Osteocyte (in vitro differentiated cells): ENCODE results near the gene SAP30L. TPM values are rescaled to one million over a fixed set of nuclear protein-coding genes. Genes with fewer than 3 reads are reported as not detected.
A peak's percentile ranks its signal among the peaks of the same experiment; 100 is the strongest.

Source experiments
- DNase-seq: peaks from one replicate; pipeline ENCODE4 v3.0.0; 2021; ENCODE audit warnings: mixed read lengths; ENCODE audit not compliant: unreplicated experiment; ENCODE audit errors: extremely low spot score
- H3K27ac Mint-ChIP-seq: one replicate; pipeline ENCODE4 v1.8.0; 2021; ENCODE audit warnings: mild to moderate bottlenecking, mixed read lengths; ENCODE audit not compliant: unreplicated experiment
- H3K27me3 Mint-ChIP-seq: one replicate; pipeline ENCODE4 v1.8.0; 2021; ENCODE audit warnings: mixed read lengths; ENCODE audit not compliant: unreplicated experiment
- H3K36me3 Mint-ChIP-seq: one replicate; pipeline ENCODE4 v1.8.0; 2021; ENCODE audit warnings: mixed read lengths; ENCODE audit not compliant: unreplicated experiment
- H3K4me1 Mint-ChIP-seq: one replicate; pipeline ENCODE4 v1.8.0; 2021; ENCODE audit warnings: mixed read lengths; ENCODE audit not compliant: unreplicated experiment
- H3K4me3 Mint-ChIP-seq: one replicate; pipeline ENCODE4 v1.8.0; 2021; ENCODE audit warnings: mild to moderate bottlenecking, moderate library complexity, mixed read lengths; ENCODE audit not compliant: unreplicated experiment
- H3K9me3 Mint-ChIP-seq: one replicate; pipeline ENCODE4 v1.8.0; 2021; ENCODE audit warnings: mixed read lengths; ENCODE audit not compliant: unreplicated experiment
- CTCF ChIP-seq: fragments of 200-600 bp; sonication (generic); IDR thresholded peaks from 2 replicates; pipeline ENCODE4 v1.5.0; 2021; ENCODE audit warnings: antibody characterized with exemption, mild to moderate bottlenecking, moderate library complexity
- total RNA-seq: library from RNA; stranded (reverse); gene quantifications from 2 replicates; pipeline ENCODE4 v1.2.1, GENCODE V29; 2021

Gene SAP30L
- total RNA-seq, 1 donor from 2014 or later, result 45.9 TPM

GRCh38 chr5:154401931-154402330 is 43.9 kb upstream of the SAP30L start:
- Mint-ChIP-seq H3K36me3 (peaks cover 8% of the 10 kb centered on the region), H3K4me3 (no peak overlapping the region), H3K4me1 (peaks cover 19% of the 10 kb centered on the region), H3K9me3 (no peaks in the 10 kb centered on the region), H3K27me3 (no peaks in the 10 kb centered on the region), H3K27ac (no peak overlapping the region)
- no peak for TF ChIP-seq CTCF
- no peak for DNase-seq

DNA sequence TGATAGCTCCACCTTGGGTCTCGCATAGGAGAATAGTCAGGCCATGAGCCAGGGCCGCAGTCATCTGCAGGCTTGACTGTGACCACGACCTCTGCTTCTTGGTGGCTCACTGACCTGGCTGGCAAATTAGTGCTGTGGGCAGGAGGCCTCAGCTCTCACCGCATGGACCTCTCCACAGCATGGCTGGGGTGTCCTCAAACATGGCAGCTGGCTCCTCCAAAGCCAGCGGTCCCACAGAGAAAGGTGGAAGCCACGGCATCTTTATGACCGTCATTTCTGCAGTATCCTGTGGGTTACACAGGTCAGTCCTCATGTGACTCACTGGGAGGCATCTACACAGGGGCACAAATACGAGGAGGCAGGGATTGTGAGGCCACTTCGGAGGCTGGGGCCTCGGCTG is 43.2 kb upstream of the SAP30L start:
- no peak overlapping the region for H3K27ac Mint-ChIP-seq
- no peak overlapping the region for H3K4me3 Mint-ChIP-seq
- DNase-seq, result no peak
- H3K9me3 Mint-ChIP-seq, result no peaks in the 10 kb centered on the region
- peaks cover 8% of the 10 kb centered on the region for H3K36me3 Mint-ChIP-seq
- H3K27me3 Mint-ChIP-seq, result no peaks in the 10 kb centered on the region
- H3K4me1 Mint-ChIP-seq, result peaks cover 19% of the 10 kb centered on the region
- TF ChIP-seq CTCF, result no peak

GRCh38 chr5:154403234-154403633 is 42.6 kb upstream of the SAP30L start:
- H3K27me3 Mint-ChIP-seq, result no peaks in the 10 kb centered on the region
- H3K4me3 Mint-ChIP-seq, result no peak overlapping the region
- DNase-seq, result no peak
- peaks cover 11% of the 10 kb centered on the region for H3K36me3 Mint-ChIP-seq
- H3K9me3 Mint-ChIP-seq, result no peaks in the 10 kb centered on the region
- TF ChIP-seq CTCF, result no peak
- H3K4me1 Mint-ChIP-seq, result peaks cover 19% of the 10 kb centered on the region
- peak overlapping the region; percentile 34 for H3K27ac Mint-ChIP-seq

DNA sequence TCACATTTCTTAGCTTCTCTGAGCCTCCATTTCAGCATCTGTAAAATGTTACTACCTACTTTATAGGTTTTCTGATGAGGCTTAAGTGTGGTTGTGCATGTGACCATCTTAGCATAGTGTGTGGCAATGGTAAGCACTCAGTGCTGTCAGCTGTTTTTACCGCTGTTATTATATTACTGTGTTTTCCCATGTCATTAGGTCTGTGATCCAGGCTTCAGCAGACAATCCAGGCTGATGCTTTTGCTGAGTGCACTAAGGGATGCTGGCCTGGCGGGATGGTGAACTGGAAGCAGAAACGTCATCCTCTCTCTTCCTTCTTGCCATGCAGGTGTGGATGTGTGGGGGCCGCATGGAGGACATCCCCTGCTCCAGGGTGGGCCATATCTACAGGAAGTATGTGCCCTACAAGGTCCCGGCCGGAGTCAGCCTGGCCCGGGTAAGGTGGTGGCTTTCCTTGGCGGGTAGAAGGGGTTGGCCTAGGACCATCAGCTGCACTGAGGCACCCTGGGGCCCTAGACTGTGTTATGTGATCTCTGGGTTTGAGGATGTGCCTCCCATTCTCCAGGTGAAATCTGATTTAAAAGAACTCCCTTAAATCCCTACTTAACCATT is 41.9 kb upstream of the SAP30L start:
- peaks cover 11% of the 10 kb centered on the region for H3K36me3 Mint-ChIP-seq
- TF ChIP-seq CTCF, result no peak
- H3K4me1 Mint-ChIP-seq, result peaks cover 19% of the 10 kb centered on the region
- no peak for DNase-seq
- H3K27ac Mint-ChIP-seq, result peak overlapping the region; percentile 40
- H3K4me3 Mint-ChIP-seq, result no peak overlapping the region
- no peaks in the 10 kb centered on the region for H3K27me3 Mint-ChIP-seq
- H3K9me3 Mint-ChIP-seq, result no peaks in the 10 kb centered on the region

- TF ChIP-seq CTCF, result peak; percentile 97
- Mint-ChIP-seq H3K4me3 (peak overlapping the region; percentile 68), H3K27me3 (no peaks in the 10 kb centered on the region), H3K9me3 (no peaks in the 10 kb centered on the region), H3K4me1 (peaks cover 19% of the 10 kb centered on the region), H3K27ac (peak overlapping the region; percentile 76), H3K36me3 (peaks cover 15% of the 10 kb centered on the region)
- peak; percentile 93 for DNase-seq
These were observed 40.6 kb upstream of the SAP30L start for GRCh38 chr5:154405078-154405792.
